ENCODE measurements around the gene REP15.

DNA sequence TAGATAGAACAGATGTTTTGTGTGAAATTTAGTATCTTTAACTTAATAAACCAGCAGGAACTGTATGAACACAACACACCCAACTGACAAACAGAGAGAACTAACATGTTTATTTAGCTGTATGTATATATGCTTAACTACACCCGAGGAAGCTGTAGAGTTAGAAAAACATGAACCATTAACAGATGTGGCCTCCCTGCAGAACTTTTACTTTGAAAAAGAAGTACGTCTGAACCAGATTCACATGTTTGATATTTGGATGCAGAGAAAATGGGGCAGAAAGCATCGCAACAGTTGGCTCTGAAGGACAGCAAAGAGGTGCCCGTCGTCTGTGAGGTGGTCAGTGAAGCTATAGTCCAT, at the start of gene REP15:
- no peak for TF ChIP-seq POLR2AphosphoS5 (IDR thresholded peaks at IDR 0.05; ENCODE audit: insufficient read depth in 1 of 2, low read depth in 1 of 2)
- no peak for TF ChIP-seq CTCF (IDR thresholded peaks at IDR 0.05)
- no peak for TF ChIP-seq POLR2A (IDR thresholded peaks at IDR 0.05)

All from vagina (tissue), 2 donors.